Panc1 (cell line): ENCODE data around the gene DMTF1. TPM values are rescaled to one million over a fixed set of nuclear protein-coding genes. Genes with fewer than 3 reads are reported as not detected.
"Not testable (repeated sequence)": the region's sequence is repeated elsewhere in the genome, so short reads cannot be mapped to it uniquely, and the experiment has no call there.

Source experiments
- ATAC-seq: fragments of 200-7000 bp; cut with Tn5 transposase; 2 replicates; pipeline ENCODE4 v1.9.1; 2020; ENCODE audit warnings: mild to moderate bottlenecking, moderate library complexity
- BruUV-seq: library from RNA; stranded (reverse); fragments of 400-500 nt; replicated peaks from 2 replicates; lab custom pipeline; 2021; lab: Mats Ljungman, UMichigan
- CTCF ChIA-PET: fragments of 300-600 bp; sonication (Branson Sonifier 250); formaldehyde crosslinking; loops from one replicate; lab custom pipeline; 2022; ENCODE audit warnings: antibody characterized with exemption; lab: Charles Lee
- POLR2A ChIA-PET: fragments of 300-600 bp; sonication (Branson Sonifier 250); formaldehyde crosslinking; loops from one replicate; lab custom pipeline; 2022; ENCODE audit warnings: antibody characterized with exemption; lab: Charles Lee
- DNase-seq: peaks from one replicate; pipeline ENCODE4 v3.0.0-alpha.2; 2010; ENCODE audit warnings: low read depth, low spot score
- H3K27ac ChIP-seq: 2 replicates; pipeline ENCODE4 v1.5.1; 2011; ENCODE audit warnings: mild to moderate bottlenecking, low read length, inconsistent platforms
- H3K27me3 ChIP-seq: fragments of 200-500 bp; sonication (Bioruptor generic); 2 replicates; pipeline ENCODE4 v1.6.0; 2014; ENCODE audit warnings: low read length, inconsistent platforms; ENCODE audit not compliant: control insufficient read depth, insufficient read depth
- H3K36me3 ChIP-seq: fragments of 200-500 bp; sonication (Bioruptor generic); 2 replicates; pipeline ENCODE4 v1.5.1; 2014; ENCODE audit warnings: inconsistent platforms, mild to moderate bottlenecking, low read length, moderate library complexity; ENCODE audit not compliant: control insufficient read depth, insufficient read depth
- H3K4me1 ChIP-seq: 2 replicates; pipeline ENCODE4 v1.5.1; 2011; ENCODE audit warnings: inconsistent platforms, mild to moderate bottlenecking, low read length, moderate library complexity; ENCODE audit not compliant: control insufficient read depth, insufficient read depth
- H3K4me3 ChIP-seq, 2 experiments: 2 replicates each; pipeline ENCODE4 v1.5.1; 2011 to 2012; ENCODE audit warnings: low read depth in 2 of 2, low read length in 2 of 2, mild to moderate bottlenecking in 2 of 2, inconsistent platforms in 1 of 2, moderate library complexity in 1 of 2
- H3K9me3 ChIP-seq: fragments of 200-500 bp; sonication (Bioruptor generic); 2 replicates; pipeline ENCODE4 v1.5.1; 2014; ENCODE audit warnings: low read depth, mild to moderate bottlenecking, inconsistent platforms, low read length, moderate library complexity; ENCODE audit not compliant: control insufficient read depth, insufficient read depth
- in situ Hi-C: cut with HindIII; loops from 2 replicates; pipeline ENCODE4 v1.10.0; 2016; ENCODE audit warnings: low sequenced_read_pairs, low pct_unique_long_range_greater_than_20kb
- intact Hi-C: fragments of 100-400 bp; cut with micrococcal nuclease; formaldehyde crosslinking; loops from one replicate; pipeline ENCODE4 v1.10.0; 2022; ENCODE audit not compliant: unreplicated experiment
- total RNA-seq: library from RNA; stranded (reverse); gene quantifications from one replicate; pipeline ENCODE4 v1.2.1, GENCODE V29; 2021; ENCODE audit not compliant: unreplicated experiment

Gene DMTF1
- total RNA-seq, 1 experiment from 2014 or later: 54.0 TPM

DNA sequence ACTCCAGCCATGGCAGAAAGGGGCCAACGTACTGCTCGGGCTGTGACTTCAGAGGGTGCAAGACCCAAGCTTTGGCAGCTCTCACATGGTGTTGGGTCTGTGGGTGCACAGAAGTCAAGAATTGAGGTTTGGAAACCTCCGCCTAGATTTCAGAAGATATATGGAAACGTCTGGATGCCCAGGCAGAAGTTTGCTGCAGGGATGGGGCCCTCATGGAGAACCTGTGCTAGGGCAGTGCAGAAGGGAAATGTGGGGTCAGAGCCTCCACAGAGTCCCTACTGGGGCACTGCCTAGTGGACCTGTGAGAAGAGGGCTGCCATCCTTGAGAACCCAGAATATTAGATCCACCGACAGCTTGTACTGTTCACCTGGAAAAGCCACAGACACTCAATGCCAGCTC is 93.4 kb downstream of the DMTF1 start:
- H3K36me3 ChIP-seq, H3K4me3 ChIP-seq, H3K27me3 ChIP-seq, H3K27ac ChIP-seq, DNase-seq, CTCF ChIA-PET, ATAC-seq, POLR2A ChIA-PET, BruUV-seq, H3K9me3 ChIP-seq, intact Hi-C loops, in situ Hi-C loops, H3K4me1 ChIP-seq: not testable (repeated sequence)

Other genes starting within 250 kb of the DMTF1 start
- 0.39 TPM for gene ELAPOR2, start 92.8 kb upstream of the DMTF1 start, total RNA-seq
- gene TMEM243, start 67.3 kb downstream of the DMTF1 start, total RNA-seq: 15.4 TPM
- gene CROT, start 193.2 kb downstream of the DMTF1 start, total RNA-seq: 9.8 TPM